ENCODE data around the gene SOX6. TPM values are rescaled to one million over a fixed set of nuclear protein-coding genes. Genes with fewer than 3 reads are reported as not detected.

Gene SOX6
- total and polyA plus RNA-seq, 2 donors (not counting 3 experiments of a cell fraction or from before 2014, with no cell fraction given): 0.14 to 3.7 TPM

- no peak overlapping the region for H3K27ac ChIP-seq (ENCODE audit: insufficient read depth, low read depth, low read length)
- ChIA-PET POLR2A (no interaction called here), CTCF (no interaction called here)
- H3K9me1 ChIP-seq (replicated peaks; ENCODE audit: control insufficient read depth, extremely low read depth, insufficient read depth, low read length): no peaks in the 10 kb centered on the region
- intact Hi-C loops (cut with micrococcal nuclease) (no loop called here), dilution Hi-C loops (cut with MboI; ENCODE audit: extremely low pct_ligation_motif_present, low sequenced_read_pairs) (no loop called here)
- no peak overlapping the region for H3K4me3 ChIP-seq (replicated peaks in 1 of 3; ENCODE audit: insufficient read depth in 1 of 3, low read depth in 1 of 3, low read length in 3 of 3)
- no peaks in the 10 kb centered on the region for H3K4me1 ChIP-seq (ENCODE audit: control insufficient read depth, extremely low read depth, insufficient read depth, low read length)
- no peak overlapping the region for H2AFZ ChIP-seq (ENCODE audit: low read depth, low read length)
- H3K9me3 ChIP-seq (replicated peaks; ENCODE audit: control insufficient read depth, insufficient read depth, low read length): no peaks in the 10 kb centered on the region
- H3K27me3 ChIP-seq (ENCODE audit: control insufficient read depth in 2 of 2, insufficient read depth in 2 of 2, low read length in 2 of 2): no peaks in the 10 kb centered on the region
- BruUV-seq (replicated peaks): no TSS peak
- no peaks in the 10 kb centered on the region for H3K36me3 ChIP-seq (ENCODE audit: control insufficient read depth in 2 of 2, extremely low read depth in 1 of 2, insufficient read depth in 2 of 2, low read length in 2 of 2)
- FAIRE-seq (no peak), DNase-seq (ENCODE audit: low read depth, low spot score) (no peak)
- H3K79me2 ChIP-seq (ENCODE audit: control insufficient read depth, insufficient read depth, low read length): no peaks in the 10 kb centered on the region
- H4K20me1 ChIP-seq (replicated peaks; ENCODE audit: control insufficient read depth, extremely low read depth, insufficient read depth, low read length): no peaks in the 10 kb centered on the region
- H3K4me2 ChIP-seq (ENCODE audit: insufficient read depth, low read length): no peak overlapping the region
- TF ChIP-seq MAX (IDR thresholded peaks at IDR 0.05; ENCODE audit: insufficient read depth, insufficient read length) (no peak), JUN (IDR thresholded peaks at IDR 0.05; ENCODE audit: borderline replicate concordance, insufficient read depth, insufficient read length, low read depth) (no peak), CTCF (IDR thresholded peaks at IDR 0.05; ENCODE audit: extremely low read depth in 1 of 2, insufficient read depth in 1 of 2, low read depth in 1 of 2, low read length in 2 of 2) (no peak), MYC (IDR thresholded peaks at IDR 0.05; ENCODE audit: low read depth, low read length) (no peak)
- no peak overlapping the region for H3K9ac ChIP-seq (replicated peaks; ENCODE audit: extremely low read depth, insufficient read depth, low read length)
Observed at GRCh38 chr11:16032974-16033373, 323.4 kb downstream of the SOX6 start.

- intact Hi-C loops (cut with micrococcal nuclease): no loop called here
- TF ChIP-seq JUN (IDR thresholded peaks at IDR 0.05; ENCODE audit: borderline replicate concordance, insufficient read depth, insufficient read length, low read depth): no peak
- no peak for TF ChIP-seq MAX (IDR thresholded peaks at IDR 0.05; ENCODE audit: insufficient read depth, insufficient read length)
- TF ChIP-seq POLR2AphosphoS5 (IDR thresholded peaks at IDR 0.05; ENCODE audit: insufficient read depth, low read depth, low read length): no peak
- TF ChIP-seq MYC (IDR thresholded peaks at IDR 0.05; ENCODE audit: low read depth, low read length): no peak
- no peak for TF ChIP-seq EZH2 (IDR thresholded peaks at IDR 0.05; ENCODE audit: borderline replicate concordance, low read depth, low read length, severe bottlenecking)
- no peak for TF ChIP-seq CTCF (IDR thresholded peaks at IDR 0.05; ENCODE audit: extremely low read depth in 1 of 2, insufficient read depth in 1 of 2, low read depth in 1 of 2, low read length in 2 of 2)
- no peak for TF ChIP-seq FOS (IDR thresholded peaks at IDR 0.05; ENCODE audit: borderline replicate concordance, insufficient read depth, low read length)
Observed at GRCh38 chr11:16031210-16031609, 325.1 kb downstream of the SOX6 start.

More at GRCh38 chr11:16031210-16031609, 325.1 kb downstream of the SOX6 start:
- ChIA-PET POLR2A (no interaction called here), CTCF (no interaction called here)
- H3K27me3 ChIP-seq (ENCODE audit: control insufficient read depth in 2 of 2, insufficient read depth in 2 of 2, low read length in 2 of 2): no peaks in the 10 kb centered on the region
- no peaks in the 10 kb centered on the region for H3K9me1 ChIP-seq (replicated peaks; ENCODE audit: control insufficient read depth, extremely low read depth, insufficient read depth, low read length)
- H3K27ac ChIP-seq (ENCODE audit: insufficient read depth, low read depth, low read length): no peak overlapping the region
- FAIRE-seq: no peak
- dilution Hi-C loops (cut with MboI; ENCODE audit: extremely low pct_ligation_motif_present, low sequenced_read_pairs): no loop called here
- no peak overlapping the region for H3K4me3 ChIP-seq (replicated peaks in 1 of 3; ENCODE audit: insufficient read depth in 1 of 3, low read depth in 1 of 3, low read length in 3 of 3)
- H3K36me3 ChIP-seq (ENCODE audit: control insufficient read depth in 2 of 2, extremely low read depth in 1 of 2, insufficient read depth in 2 of 2, low read length in 2 of 2): no peaks in the 10 kb centered on the region
- H4K20me1 ChIP-seq (replicated peaks; ENCODE audit: control insufficient read depth, extremely low read depth, insufficient read depth, low read length): no peaks in the 10 kb centered on the region
- no peak overlapping the region for H3K9ac ChIP-seq (replicated peaks; ENCODE audit: extremely low read depth, insufficient read depth, low read length)
- H3K4me2 ChIP-seq (ENCODE audit: insufficient read depth, low read length): no peak overlapping the region
- no peaks in the 10 kb centered on the region for H3K4me1 ChIP-seq (ENCODE audit: control insufficient read depth, extremely low read depth, insufficient read depth, low read length)
- no peaks in the 10 kb centered on the region for H3K79me2 ChIP-seq (ENCODE audit: control insufficient read depth, insufficient read depth, low read length)
- H3K9me3 ChIP-seq (replicated peaks; ENCODE audit: control insufficient read depth, insufficient read depth, low read length): no peaks in the 10 kb centered on the region
- DNase-seq (ENCODE audit: low read depth, low spot score): no peak
- no peak overlapping the region for H2AFZ ChIP-seq (ENCODE audit: low read depth, low read length)
- no TSS peak for BruUV-seq (replicated peaks)
